ENCODE measurements around the gene HOXB8.

Gene HOXB8

DNA sequence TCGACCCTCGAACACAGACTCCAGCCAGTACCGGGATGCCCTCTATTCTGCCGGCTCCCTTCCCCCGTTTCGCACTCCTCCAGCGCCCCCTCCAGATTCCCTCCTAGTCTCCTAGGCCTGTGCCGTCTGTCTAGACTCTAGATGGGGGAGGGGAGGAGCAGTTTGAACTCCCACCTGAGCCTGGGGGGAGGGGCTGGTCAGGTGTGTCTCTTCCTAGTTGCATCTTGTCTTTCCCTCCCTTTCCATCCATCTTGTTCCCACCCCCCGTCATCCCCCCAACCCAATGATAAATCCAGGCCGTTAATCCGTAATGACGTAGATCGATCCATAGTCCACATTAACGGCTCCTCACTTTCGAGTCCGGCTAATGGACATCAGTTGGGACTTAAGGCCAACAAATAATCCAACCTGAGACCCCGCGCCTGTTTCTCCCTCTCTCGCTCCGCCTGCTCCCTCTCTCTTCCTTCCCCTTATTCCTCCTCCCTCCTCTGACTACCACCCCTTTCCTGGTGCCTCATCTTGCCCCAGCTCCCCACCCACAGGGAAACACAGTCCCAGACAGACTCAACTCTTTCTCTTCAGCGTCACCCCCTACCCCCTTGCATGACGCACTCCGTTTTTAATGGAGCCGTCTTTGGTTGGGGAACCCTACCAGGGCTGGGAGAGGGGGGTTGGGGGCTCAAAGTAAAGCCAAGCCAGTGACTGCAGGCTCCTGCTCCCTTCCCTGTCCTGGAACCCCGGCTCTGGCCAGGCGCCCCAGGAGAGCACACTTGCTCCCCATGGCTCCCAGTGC is 18.2 kb downstream of the HOXB8 start:
- DNase-seq, result no peak

GRCh38 chr17:48596000-48596734 is 18.9 kb downstream of the HOXB8 start:
- no peak for DNase-seq

DNA sequence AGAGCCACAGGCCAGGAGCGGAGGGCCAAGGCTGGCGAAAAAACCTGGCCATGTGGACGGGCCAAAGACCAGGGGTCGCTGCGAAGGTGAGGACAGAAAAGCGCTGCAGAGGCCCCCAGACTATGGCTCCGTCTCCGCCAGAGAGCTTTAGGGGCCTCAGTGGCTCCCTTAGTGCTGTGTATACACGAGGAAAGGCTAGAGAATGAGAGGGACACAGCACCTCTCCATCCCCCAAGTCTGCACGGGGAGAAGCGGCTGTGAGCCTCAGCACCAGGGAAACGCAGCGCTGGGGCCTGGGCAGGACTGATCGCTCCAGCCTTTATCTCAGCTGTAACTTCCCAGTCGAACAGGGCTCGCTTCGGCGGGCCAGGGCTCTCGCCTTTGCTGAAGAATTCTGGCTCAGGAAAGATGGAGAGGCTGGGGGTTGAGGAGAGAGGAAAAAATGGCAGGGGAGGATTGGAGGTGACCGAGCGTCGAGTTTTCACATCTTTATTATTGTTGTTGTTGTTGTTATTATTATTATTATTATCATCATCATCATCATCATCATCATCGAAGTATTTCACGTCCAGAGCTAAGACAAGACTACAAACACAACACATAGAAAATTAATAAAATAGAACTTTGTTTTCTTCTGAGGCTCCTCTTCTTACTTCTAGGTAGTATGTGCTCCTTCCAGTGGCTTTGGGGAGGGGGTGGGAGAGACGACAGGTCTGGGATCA is 19.7 kb downstream of the HOXB8 start:
- DNase-seq, result no peak

DNA sequence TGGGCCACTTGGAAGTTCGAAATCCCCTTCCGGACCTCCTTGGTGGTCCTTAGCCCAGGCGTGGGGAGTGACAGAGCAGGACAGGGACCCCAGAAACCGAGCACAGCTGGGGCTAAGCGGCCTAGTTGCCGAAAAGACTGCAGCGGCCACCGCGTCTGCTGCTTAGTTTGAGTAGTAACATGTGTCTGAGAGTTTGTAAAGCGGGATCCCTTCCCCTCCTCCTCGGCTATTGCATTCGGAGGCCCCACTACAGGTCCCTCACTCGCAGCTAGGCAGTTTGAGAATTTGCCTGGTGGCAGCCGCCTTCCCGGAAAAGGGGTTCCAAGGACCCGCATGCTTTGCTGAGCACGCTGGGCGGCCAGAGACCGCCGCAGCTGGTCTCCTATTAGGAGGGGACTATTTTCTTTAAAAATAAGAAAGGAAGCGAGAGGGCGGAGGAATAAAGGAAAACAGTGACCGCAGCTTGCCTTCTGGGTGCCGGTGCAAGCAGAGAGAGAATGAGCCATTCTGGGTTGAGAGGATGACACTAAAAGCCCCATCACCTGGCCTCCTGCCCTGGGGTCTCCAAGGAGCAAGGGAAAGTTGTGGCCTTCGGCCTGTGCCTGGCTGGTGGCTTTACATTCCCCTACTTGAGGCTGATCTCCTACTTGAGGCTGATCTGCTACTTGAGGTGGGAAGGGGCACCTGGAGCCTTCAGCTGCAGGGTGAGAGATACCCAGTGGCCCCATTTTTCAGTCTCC is 20.4 kb downstream of the HOXB8 start:
- DNase-seq, result no peak

- peak in 5 of 51 donors; percentile 2 to 23 (median 8) for DNase-seq
Observed at GRCh38 chr17:48593840-48594537, 21.1 kb downstream of the HOXB8 start.

- no peak for DNase-seq
Observed at GRCh38 chr17:48593126-48593829, 21.8 kb downstream of the HOXB8 start, which contains the start of gene HOXB5. HOXB5 (minus strand) TSS chr17:48593779; CDS start chr17:48593682, 97 bp downstream.

GRCh38 chr17:48592577-48592976 is 22.5 kb downstream of the HOXB8 start:
- DNase-seq, result no peak

DNA sequence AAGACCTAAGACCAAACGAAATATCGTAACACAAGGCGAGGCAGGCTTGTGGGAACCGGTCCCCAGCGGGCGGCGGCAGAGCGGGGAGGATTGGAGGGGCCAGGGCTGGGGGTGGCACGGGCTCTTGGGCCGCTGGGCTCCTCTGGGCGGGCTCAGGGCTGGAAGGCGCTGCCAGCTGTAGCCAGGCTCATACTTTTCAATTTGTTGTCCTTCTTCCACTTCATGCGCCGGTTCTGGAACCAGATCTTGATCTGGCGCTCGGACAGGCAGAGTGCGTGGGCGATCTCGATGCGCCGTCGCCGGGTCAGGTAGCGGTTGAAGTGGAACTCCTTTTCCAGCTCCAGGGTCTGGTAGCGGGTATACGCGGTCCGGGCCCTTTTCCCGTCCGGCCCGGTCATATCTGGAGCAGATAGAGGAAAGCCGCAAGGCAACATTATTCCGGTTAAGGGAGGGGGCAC is 23.0 kb downstream of the HOXB8 start:
- no peak for DNase-seq

DNA sequence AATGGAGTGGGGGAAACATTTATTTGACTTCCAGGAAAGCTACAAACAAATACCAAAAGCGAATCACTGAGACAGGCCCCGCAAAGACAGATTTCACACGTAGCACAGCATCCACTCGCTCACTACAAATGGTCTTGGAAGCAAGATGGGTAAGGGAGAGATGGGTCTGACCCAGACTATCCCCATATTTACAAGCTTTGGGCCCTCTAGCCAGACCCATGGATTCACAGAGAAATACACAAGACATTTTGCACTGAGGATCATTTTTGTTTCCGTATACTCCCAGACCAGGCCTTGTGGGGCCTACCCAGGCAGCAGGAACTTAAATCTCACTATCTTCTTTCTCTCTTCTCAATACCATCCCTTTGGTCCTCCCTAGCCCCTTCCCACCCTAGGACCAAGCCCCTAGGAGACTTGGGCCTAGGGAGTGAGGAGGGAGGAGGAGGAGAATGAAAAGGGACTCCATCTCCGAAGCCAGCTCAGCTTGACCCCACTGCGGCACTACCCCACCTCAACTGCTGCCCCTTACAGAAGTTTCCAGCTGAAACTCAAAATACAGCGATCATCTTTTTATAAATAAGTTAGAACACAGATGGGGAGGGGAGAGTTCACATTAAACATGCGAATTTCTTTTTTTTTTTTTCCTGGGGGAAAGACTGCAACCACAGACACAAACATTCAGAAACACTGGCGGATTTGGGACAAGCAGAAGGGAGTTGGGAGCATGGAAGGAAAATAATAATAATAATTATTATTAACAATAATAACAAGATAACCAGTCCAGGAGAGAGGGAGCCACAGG is 23.6 kb downstream of the HOXB8 start:
- no peak for DNase-seq

GRCh38 chr17:48590607-48591161 is 24.4 kb downstream of the HOXB8 start:
- DNase-seq, result no peak

DNA sequence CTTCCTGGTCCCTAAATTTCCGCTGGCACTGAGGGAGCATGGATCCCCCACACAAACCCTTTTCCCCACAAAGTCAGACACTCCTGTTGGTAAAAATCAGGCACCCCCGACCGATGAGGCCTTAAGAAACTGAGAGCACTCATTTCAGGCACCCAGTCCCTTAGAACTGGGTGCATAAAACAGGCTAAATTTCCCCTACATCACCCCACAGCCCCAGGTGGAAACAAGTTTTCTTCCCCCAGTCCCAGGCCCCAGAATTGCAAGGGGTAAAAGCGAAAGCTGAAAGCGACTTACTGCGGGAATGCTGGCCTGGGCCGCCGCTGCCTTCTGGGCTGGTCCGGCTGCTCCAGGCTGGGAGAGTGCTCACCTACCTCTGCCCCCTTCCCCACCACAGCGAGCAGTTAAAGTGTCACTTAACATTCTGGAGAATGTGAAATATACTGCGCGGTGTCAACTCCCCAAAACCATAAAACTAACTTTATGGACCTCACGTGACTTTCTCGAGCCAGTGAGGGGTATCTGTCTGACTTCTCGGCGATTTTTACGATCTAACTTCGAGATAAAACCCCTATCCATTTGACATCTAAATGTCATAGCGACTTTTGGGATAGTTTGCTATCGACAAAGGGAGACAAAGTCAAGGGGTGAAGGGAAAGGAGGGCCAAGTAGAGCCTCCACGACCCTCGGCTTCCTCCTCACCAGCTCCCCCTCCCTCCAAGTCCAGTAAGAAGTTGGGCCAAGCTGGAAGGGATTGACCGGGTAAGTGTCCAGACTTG is 25.1 kb downstream of the HOXB8 start, which contains the start of gene HOXB3:
TSS of gene HOXB3 (minus strand) at position 411 of the 776 bp plus-strand sequence. CDS start 37,767 bp downstream, outside the sequence.
- no peak for DNase-seq

GRCh38 chr17:48589060-48589830 is 25.8 kb downstream of the HOXB8 start:
- DNase-seq, result no peak

DNA sequence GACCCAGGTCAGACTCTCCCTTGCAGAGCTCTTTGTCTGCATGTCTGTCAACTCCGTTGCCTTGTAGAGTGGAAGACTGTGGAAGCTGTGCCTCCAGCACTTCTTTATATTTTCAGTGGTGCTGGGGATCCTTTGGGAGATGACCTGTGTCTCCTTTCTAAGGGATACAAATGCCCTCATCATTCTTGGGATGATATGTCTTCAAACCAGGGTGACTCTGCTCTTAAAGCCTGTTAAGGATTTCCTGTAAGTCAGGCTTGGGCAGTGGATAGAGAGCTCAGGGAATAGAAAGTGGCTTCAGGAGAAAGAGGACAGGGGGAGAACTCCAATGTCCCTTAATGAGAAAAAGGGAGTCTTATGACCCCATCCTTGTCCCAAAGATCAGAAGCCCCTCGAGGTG is 26.6 kb downstream of the HOXB8 start:
- no peak for DNase-seq

DNA sequence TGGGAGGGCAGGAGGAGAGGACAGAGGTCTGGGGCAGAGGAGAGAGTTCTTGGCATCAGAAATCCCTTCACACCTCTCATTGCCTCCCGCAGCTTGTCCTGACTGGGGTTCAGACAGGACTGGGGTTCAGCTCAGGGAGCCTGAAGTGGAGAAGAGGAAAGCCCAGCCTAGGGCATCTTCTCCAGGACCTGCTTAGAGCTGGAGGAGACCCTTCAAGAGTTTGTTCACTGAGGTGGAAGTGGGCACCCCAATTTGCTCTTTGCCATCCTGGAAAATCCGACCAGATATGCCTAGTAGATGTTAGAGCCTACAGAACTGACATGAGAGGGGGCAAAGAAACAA is 27.0 kb downstream of the HOXB8 start:
- no peak for DNase-seq

DNA sequence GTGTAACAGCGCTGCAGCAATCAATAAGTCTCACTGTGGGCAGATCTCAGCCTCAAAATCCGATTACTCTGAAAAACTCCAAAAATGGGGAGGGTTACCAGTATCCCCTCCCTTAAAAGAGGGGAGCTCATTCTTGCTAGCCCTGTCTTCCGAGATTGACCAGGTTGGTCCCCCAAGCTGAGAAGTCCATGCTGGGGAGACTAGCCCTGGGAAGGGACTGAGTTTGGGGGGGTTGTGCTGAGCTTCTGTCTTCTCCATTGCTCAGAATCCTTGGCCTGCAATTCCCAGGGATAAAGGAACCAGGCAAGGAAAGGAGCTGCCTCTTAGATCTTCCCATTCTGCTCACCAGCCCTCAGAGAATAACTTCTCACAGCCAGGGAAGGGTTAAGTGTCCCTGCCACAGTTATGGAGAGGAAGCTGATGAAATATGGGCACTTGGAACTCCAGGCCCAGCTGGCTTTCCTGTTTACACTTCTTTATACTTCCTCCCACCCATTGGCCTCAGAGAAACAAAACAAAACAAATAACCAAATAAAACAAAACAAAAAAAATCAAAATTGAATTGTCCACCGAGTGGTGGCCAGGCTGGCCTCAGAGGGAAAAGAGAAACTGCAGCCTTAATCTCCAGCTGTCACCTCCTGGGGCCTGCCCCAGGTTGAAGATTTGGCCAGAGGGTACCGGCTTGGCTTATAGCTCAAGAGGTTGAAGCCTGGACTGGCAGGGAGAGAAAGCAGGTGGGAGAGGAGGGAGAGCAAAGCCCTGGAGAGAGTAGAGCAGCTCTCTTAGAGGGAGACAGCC is 27.6 kb downstream of the HOXB8 start:
- no peak for DNase-seq

All from hypothalamus (tissue), 51 donors.